Thyroid gland (tissue), 4 donors: ENCODE results near the gene S100A2. TPM values are rescaled to one million over a fixed set of nuclear protein-coding genes. Genes with fewer than 3 reads are reported as not detected.

Experiments
- DNase-seq, 2 donors: peaks; one replicate each; pipeline ENCODE4 v3.0.0-alpha.2; 2019
- H3K27ac ChIP-seq, 3 donors: fragments of 200-600 bp; sonication (generic); 1 replicate in 2 of 3; 2 replicates in 1 of 3; pipeline ENCODE4 v1.5.1; 2016 to 2019; ENCODE audit warnings: mild to moderate bottlenecking in 1 of 3, moderate library complexity in 1 of 3
- H3K27me3 ChIP-seq: fragments of 200-600 bp; sonication (generic); one replicate; pipeline ENCODE4 v1.5.1; 2019
- H3K36me3 ChIP-seq, 2 donors: fragments of 200-600 bp; sonication (generic); one replicate each; pipeline ENCODE4 v1.5.1; 2016 to 2019
- H3K4me1 ChIP-seq, 2 donors: fragments of 200-600 bp; sonication (generic); one replicate each; pipeline ENCODE4 v1.5.1; 2017 to 2019
- H3K4me3 ChIP-seq, 3 donors: fragments of 200-600 bp; sonication (generic); replicated peaks in 1 of 3; 1 replicate in 2 of 3; 2 replicates in 1 of 3; pipeline ENCODE4 v1.5.1; 2016; ENCODE audit warnings: mild to moderate bottlenecking in 1 of 3
- H3K9me3 ChIP-seq: fragments of 200-600 bp; sonication (generic); one replicate; pipeline ENCODE4 v1.5.1; 2017
- POLR2A ChIP-seq, 2 donors: fragments of 450-650 bp; IDR thresholded peaks; one replicate each; pipeline ENCODE4 v1.6.1; 2017; ENCODE audit warnings: antibody characterized with exemption in 2 of 2, mild to moderate bottlenecking in 2 of 2, moderate library complexity in 1 of 2
- WGBS, 2 donors: methylation state at CpG; one replicate each; pipeline ENCODE4 v1.1.5; 2017; 5-methylcytosine and 5-hydroxymethylcytosine counted together
- intact Hi-C: fragments of 100-400 bp; cut with DNase I; formaldehyde crosslinking; loops from one replicate; pipeline ENCODE4 v1.15.1; 2023
- total RNA-seq, 4 donors: library from RNA; depleted of rRNA; stranded (reverse); fragments of >200 nt; gene quantifications; one replicate each; pipeline ENCODE4 v1.2.3, GENCODE V29; 2016
- TF ChIP-seq, protein P1 (sequence below), 6 experiments: fragments of 200-600 bp in 3 of 6; fragments of 450-650 bp in 3 of 6; sonication (generic) in 3 of 6; IDR thresholded peaks; one replicate each; pipeline ENCODE4 v1.5.1; 2016 to 2019; ENCODE audit warnings: antibody characterized with exemption in 6 of 6, mild to moderate bottlenecking in 2 of 6, inconsistent platforms in 1 of 6, moderate library complexity in 1 of 6

Gene S100A2
- total RNA-seq, 4 donors from 2014 or later = 2.6 to 10.1 (median 5.9) TPM

DNA sequence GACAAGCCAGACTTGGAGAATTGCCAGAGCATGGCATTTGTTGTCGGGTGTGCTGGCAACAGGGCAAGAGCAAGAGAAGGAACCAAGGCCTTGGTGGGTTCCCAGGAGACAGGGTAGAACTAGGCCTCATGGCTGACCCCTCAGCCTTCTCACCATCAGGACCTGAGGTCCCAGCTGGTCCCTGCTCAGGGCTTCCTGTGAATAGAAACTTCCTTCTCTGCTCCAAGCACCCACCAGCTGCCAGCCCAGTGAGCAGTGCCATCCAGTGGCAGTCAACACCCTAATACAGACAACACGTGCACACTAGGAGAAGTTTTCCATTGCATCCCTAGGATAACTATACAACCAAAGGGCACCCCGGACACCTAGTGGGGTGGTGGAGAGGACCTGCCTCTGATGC lies 52.6 kb downstream of the S100A2 start:
- no peak overlapping the region for H3K4me3 ChIP-seq
- WGBS, 2 donors = 63 to 71% methylated on average over 3 of the region's 3 CpGs
- H3K27me3 ChIP-seq = no peaks in the 10 kb centered on the region
- no peaks in the 10 kb centered on the region for H3K36me3 ChIP-seq
- H3K27ac ChIP-seq = no peak overlapping the region
- intact Hi-C loops = loop anchor here (5.0 kb wide), 1 partner anchor 234 kb away; no protein-coding TSS in a partner anchor
- H3K4me1 ChIP-seq = peaks cover 0 to 10% of the 10 kb centered on the region in 2 donors
- no peak for DNase-seq
- no peaks in the 10 kb centered on the region for H3K9me3 ChIP-seq
- no peak for TF ChIP-seq POLR2A (IDR thresholded peaks at IDR 0.05)
- TF ChIP-seq, protein P1, sequence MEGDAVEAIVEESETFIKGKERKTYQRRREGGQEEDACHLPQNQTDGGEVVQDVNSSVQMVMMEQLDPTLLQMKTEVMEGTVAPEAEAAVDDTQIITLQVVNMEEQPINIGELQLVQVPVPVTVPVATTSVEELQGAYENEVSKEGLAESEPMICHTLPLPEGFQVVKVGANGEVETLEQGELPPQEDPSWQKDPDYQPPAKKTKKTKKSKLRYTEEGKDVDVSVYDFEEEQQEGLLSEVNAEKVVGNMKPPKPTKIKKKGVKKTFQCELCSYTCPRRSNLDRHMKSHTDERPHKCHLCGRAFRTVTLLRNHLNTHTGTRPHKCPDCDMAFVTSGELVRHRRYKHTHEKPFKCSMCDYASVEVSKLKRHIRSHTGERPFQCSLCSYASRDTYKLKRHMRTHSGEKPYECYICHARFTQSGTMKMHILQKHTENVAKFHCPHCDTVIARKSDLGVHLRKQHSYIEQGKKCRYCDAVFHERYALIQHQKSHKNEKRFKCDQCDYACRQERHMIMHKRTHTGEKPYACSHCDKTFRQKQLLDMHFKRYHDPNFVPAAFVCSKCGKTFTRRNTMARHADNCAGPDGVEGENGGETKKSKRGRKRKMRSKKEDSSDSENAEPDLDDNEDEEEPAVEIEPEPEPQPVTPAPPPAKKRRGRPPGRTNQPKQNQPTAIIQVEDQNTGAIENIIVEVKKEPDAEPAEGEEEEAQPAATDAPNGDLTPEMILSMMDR (IDR thresholded peaks at IDR 0.05) = no peak

Other genes starting within 250 kb of the S100A2 start
- not detected for gene PGLYRP4, start 217.0 kb downstream of the S100A2 start, total RNA-seq
- gene S100A9, start 208.0 kb downstream of the S100A2 start, total RNA-seq = 100 to 1,000 TPM in 1 of 4 donors, 10 to 100 TPM in 3; 36.2 to 285 (median 66.0) TPM
- not detected for gene S100A12, start 190.2 kb downstream of the S100A2 start, total RNA-seq
- 10 to 100 TPM in 1 of 4 donors, 1 to 10 TPM in 2, not detected in 1; 2.8 to 35.6 (median 6.2) TPM for gene S100A8, start 174.8 kb downstream of the S100A2 start, total RNA-seq
- gene S100A7A, start 149.3 kb downstream of the S100A2 start, total RNA-seq = not detected
- not detected for gene S100A7, start 105.2 kb downstream of the S100A2 start, total RNA-seq
- 100 to 1,000 TPM; 128 to 573 (median 360) TPM for gene S100A6, start 29.9 kb downstream of the S100A2 start, total RNA-seq
- 10 to 100 TPM in 1 of 4 donors, 1 to 10 TPM in 3; 2.2 to 12.6 (median 6.5) TPM for gene S100A5, start 24.9 kb downstream of the S100A2 start, total RNA-seq
- gene S100A4, start 20.0 kb downstream of the S100A2 start, total RNA-seq = 100 to 1,000 TPM in 2 of 4 donors, 10 to 100 TPM in 2; 57.3 to 251 (median 133) TPM
- 1 to 10 TPM in 1 of 4 donors, under 1 TPM in 1, not detected in 2; 0.83 to 1.7 TPM for gene S100A3, start 16.6 kb downstream of the S100A2 start, total RNA-seq
- gene S100A16, start 47.3 kb upstream of the S100A2 start, total RNA-seq = 100 to 1,000 TPM in 1 of 4 donors, 10 to 100 TPM in 3; 62.7 to 104 (median 76.3) TPM
- gene S100A14, start 50.5 kb upstream of the S100A2 start, total RNA-seq = 100 to 1,000 TPM; 112 to 175 (median 132) TPM
- 100 to 1,000 TPM; 219 to 545 (median 343) TPM for gene S100A13, start 61.7 kb upstream of the S100A2 start, total RNA-seq
- gene S100A1, start 62.6 kb upstream of the S100A2 start, total RNA-seq = 100 to 1,000 TPM; 139 to 498 (median 231) TPM
- gene CHTOP, start 68.2 kb upstream of the S100A2 start, total RNA-seq = 100 to 1,000 TPM in 3 of 4 donors, 10 to 100 TPM in 1; 99.1 to 124 (median 105) TPM
- 10 to 100 TPM; 52.0 to 71.9 (median 63.9) TPM for gene SNAPIN, start 92.9 kb upstream of the S100A2 start, total RNA-seq
- gene ILF2, start 105.1 kb upstream of the S100A2 start, total RNA-seq = 100 to 1,000 TPM; 111 to 167 (median 151) TPM
- 10 to 100 TPM; 20.9 to 35.1 (median 30.0) TPM for gene NPR1, start 112.8 kb upstream of the S100A2 start, total RNA-seq
- gene INTS3, start 162.2 kb upstream of the S100A2 start, total RNA-seq = 10 to 100 TPM; 50.0 to 60.9 (median 56.3) TPM
- gene SLC27A3, start 209.6 kb upstream of the S100A2 start, total RNA-seq = 10 to 100 TPM; 14.4 to 32.5 (median 23.2) TPM